ENCODE measurements around the gene CCDC40.

Gene CCDC40

GRCh38 chr17:80050706-80051105 lies 14.3 kb downstream of the CCDC40 start:
- DNase-seq: no peak

GRCh38 chr17:80051681-80052080 lies 15.2 kb downstream of the CCDC40 start:
- no peak for DNase-seq

GRCh38 chr17:80053102-80053501 lies 16.7 kb downstream of the CCDC40 start:
- DNase-seq: no peak

- no peak for DNase-seq
Observed at GRCh38 chr17:80055597-80055996, 19.2 kb downstream of the CCDC40 start.

GRCh38 chr17:80058311-80058955 lies 22.0 kb downstream of the CCDC40 start:
- no peak for DNase-seq

GRCh38 chr17:80060644-80061043 lies 24.2 kb downstream of the CCDC40 start:
- no peak for DNase-seq

GRCh38 chr17:80061421-80061820 lies 25.0 kb downstream of the CCDC40 start:
- DNase-seq: no peak

GRCh38 chr17:80063830-80064585 lies 27.6 kb downstream of the CCDC40 start:
- no peak for DNase-seq

GRCh38 chr17:80064696-80065095 lies 28.3 kb downstream of the CCDC40 start:
- no peak for DNase-seq

GRCh38 chr17:80065478-80066170 lies 29.2 kb downstream of the CCDC40 start:
- no peak for DNase-seq

- no peak for DNase-seq
Observed at GRCh38 chr17:80067393-80067986, 31.0 kb downstream of the CCDC40 start.

- DNase-seq: no peak
Observed at GRCh38 chr17:80068301-80069222, 32.1 kb downstream of the CCDC40 start.

GRCh38 chr17:80070375-80071115 lies 34.1 kb downstream of the CCDC40 start:
- DNase-seq: no peak

GRCh38 chr17:80071116-80071841 lies 34.8 kb downstream of the CCDC40 start:
- DNase-seq: no peak

GRCh38 chr17:80072410-80072809 lies 36.0 kb downstream of the CCDC40 start:
- DNase-seq: no peak

- DNase-seq: no peak
Observed at GRCh38 chr17:80080081-80080480, 43.6 kb downstream of the CCDC40 start.

GRCh38 chr17:80081596-80081995 lies 45.2 kb downstream of the CCDC40 start:
- no peak for DNase-seq

- peak; percentile 44 for DNase-seq
Observed at GRCh38 chr17:80082403-80083135, 46.1 kb downstream of the CCDC40 start.

GRCh38 chr17:80083136-80083661 lies 46.8 kb downstream of the CCDC40 start:
- no peak for DNase-seq

- DNase-seq: no peak
Observed at GRCh38 chr17:80084773-80085172, 48.3 kb downstream of the CCDC40 start.

All from stimulated activated naive CD4-positive, alpha-beta T cell treated with Interleukin-2 at 50 U/mL for 16 hours (primary cell).